ENCODE measurements around the gene CTDP1.
"Not testable (repeated sequence)": the region's sequence is repeated elsewhere in the genome, so short reads cannot be mapped to it uniquely, and the experiment has no call there.

CTDP1 gene

GRCh38 chr18:79682894-79683625 is 3.5 kb downstream of the CTDP1 start:
- no peak for DNase-seq

- no peak for DNase-seq
Measured at GRCh38 chr18:79683626-79684282, 4.2 kb downstream of the CTDP1 start.

- DNase-seq, result no peak
Measured at GRCh38 chr18:79684283-79684631, 4.7 kb downstream of the CTDP1 start.

- DNase-seq, result no peak
Measured at GRCh38 chr18:79684787-79685186, 5.2 kb downstream of the CTDP1 start.

GRCh38 chr18:79685281-79685680 is 5.7 kb downstream of the CTDP1 start:
- DNase-seq, result no peak

- DNase-seq, result no peak
Measured at GRCh38 chr18:79685971-79686370, 6.4 kb downstream of the CTDP1 start.

GRCh38 chr18:79687806-79688205 is 8.2 kb downstream of the CTDP1 start:
- no peak for DNase-seq

GRCh38 chr18:79690071-79690470 is 10.5 kb downstream of the CTDP1 start:
- DNase-seq, result no peak

GRCh38 chr18:79690586-79691482 is 11.2 kb downstream of the CTDP1 start:
- DNase-seq, result no peak

GRCh38 chr18:79692056-79692455 is 12.5 kb downstream of the CTDP1 start:
- DNase-seq, result no peak

- DNase-seq, result no peak
Measured at GRCh38 chr18:79692886-79693285, 13.3 kb downstream of the CTDP1 start.

GRCh38 chr18:79693561-79694205 is 14.1 kb downstream of the CTDP1 start:
- no peak for DNase-seq

- DNase-seq, result not testable (repeated sequence)
Measured at GRCh38 chr18:79694206-79694894, 14.7 kb downstream of the CTDP1 start.

- DNase-seq, result no peak
Measured at GRCh38 chr18:79694895-79695213, 15.3 kb downstream of the CTDP1 start.

- DNase-seq, result no peak
Measured at GRCh38 chr18:79695269-79695668, 15.7 kb downstream of the CTDP1 start.

- DNase-seq, result no peak
Measured at GRCh38 chr18:79695856-79696850, 16.6 kb downstream of the CTDP1 start.

GRCh38 chr18:79697178-79697577 is 17.6 kb downstream of the CTDP1 start:
- no peak for DNase-seq

- no peak for DNase-seq
Measured at GRCh38 chr18:79697976-79698375, 18.4 kb downstream of the CTDP1 start.

- no peak for DNase-seq
Measured at GRCh38 chr18:79698668-79699335, 19.2 kb downstream of the CTDP1 start.

GRCh38 chr18:79699653-79700052 is 20.1 kb downstream of the CTDP1 start:
- DNase-seq, result no peak

GRCh38 chr18:79702906-79703305 is 23.3 kb downstream of the CTDP1 start:
- DNase-seq, result no peak
